ENCODE measurements around the gene NUDT12.

- no peak for TF ChIP-seq CTCF (conservative IDR thresholded peaks at IDR 0.05; ENCODE audit: low read length)
- no peak for TF ChIP-seq EZH2phosphoT487 (IDR thresholded peaks at IDR 0.05; ENCODE audit: borderline replicate concordance, low read depth, low read length)
Observed at GRCh38 chr5:103571730-103572129, 9.1 kb upstream of the NUDT12 start.
